Lower leg skin (tissue), 3 donors: ENCODE measurements around the gene ZCCHC14.

Experiments
- POLR2A ChIP-seq, 2 donors: fragments of 450-650 bp; IDR thresholded peaks; one replicate each; pipeline ENCODE4 v1.6.1; 2016 to 2017; ENCODE audit warnings: antibody characterized with exemption in 2 of 2, mild to moderate bottlenecking in 1 of 2, moderate library complexity in 1 of 2
- TF ChIP-seq, protein P1 (sequence below), 3 donors: fragments of 450-650 bp; IDR thresholded peaks; one replicate each; pipeline ENCODE4 v1.5.1; 2016; ENCODE audit warnings: antibody characterized with exemption in 3 of 3, mild to moderate bottlenecking in 3 of 3, moderate library complexity in 2 of 3

DNA sequence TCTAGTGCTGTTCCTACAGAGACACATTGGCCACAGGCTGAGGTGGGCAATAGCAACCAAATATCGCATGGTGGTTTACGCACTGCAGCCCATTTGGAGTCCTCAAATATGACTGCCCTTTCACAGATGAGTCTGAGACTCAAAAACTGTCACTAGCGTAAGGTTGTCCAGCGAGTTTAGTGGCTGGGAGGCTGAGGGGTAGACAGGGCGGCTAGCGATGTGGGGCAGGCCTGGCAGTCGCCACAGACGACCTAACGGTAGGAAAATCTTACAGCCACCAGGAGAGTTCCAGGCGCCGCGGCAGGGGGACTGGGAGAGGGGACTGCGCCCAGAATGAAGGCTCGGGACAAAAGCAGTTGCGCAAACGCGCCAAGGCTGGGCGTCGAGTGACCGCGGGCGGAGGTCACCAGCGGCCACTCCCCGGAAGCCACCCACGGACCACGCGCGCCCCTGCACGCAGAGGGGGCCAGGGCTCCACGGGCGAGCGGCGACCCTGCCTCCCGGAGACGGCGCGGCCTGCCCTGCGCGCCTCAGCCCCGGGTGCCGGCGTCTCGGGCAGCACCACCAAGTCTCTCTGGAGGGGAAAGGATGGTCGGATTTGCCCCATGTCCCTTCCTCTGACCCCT is 101.4 kb downstream of the ZCCHC14 start:
- TF ChIP-seq, protein P1, sequence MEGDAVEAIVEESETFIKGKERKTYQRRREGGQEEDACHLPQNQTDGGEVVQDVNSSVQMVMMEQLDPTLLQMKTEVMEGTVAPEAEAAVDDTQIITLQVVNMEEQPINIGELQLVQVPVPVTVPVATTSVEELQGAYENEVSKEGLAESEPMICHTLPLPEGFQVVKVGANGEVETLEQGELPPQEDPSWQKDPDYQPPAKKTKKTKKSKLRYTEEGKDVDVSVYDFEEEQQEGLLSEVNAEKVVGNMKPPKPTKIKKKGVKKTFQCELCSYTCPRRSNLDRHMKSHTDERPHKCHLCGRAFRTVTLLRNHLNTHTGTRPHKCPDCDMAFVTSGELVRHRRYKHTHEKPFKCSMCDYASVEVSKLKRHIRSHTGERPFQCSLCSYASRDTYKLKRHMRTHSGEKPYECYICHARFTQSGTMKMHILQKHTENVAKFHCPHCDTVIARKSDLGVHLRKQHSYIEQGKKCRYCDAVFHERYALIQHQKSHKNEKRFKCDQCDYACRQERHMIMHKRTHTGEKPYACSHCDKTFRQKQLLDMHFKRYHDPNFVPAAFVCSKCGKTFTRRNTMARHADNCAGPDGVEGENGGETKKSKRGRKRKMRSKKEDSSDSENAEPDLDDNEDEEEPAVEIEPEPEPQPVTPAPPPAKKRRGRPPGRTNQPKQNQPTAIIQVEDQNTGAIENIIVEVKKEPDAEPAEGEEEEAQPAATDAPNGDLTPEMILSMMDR (IDR thresholded peaks at IDR 0.05), result no peak
- TF ChIP-seq POLR2A (IDR thresholded peaks at IDR 0.05), result no peak
